Measurements from ENCODE around the gene SMARCD2.

Gene SMARCD2

GRCh38 chr17:63822537-63822936 lies 19.9 kb downstream of the SMARCD2 start:
- no peaks in the 10 kb centered on the region; the same call in 1 of the 2 replicates for H3K4me1 ChIP-seq
- no peak overlapping the region for H3K4me3 ChIP-seq (ENCODE audit: low read depth, low read length)
- H3K36me3 ChIP-seq = peaks cover 83% of the 10 kb centered on the region
- no peaks in the 10 kb centered on the region for H3K9me3 ChIP-seq
- no peak for TF ChIP-seq CTCF (IDR thresholded peaks at IDR 0.05; ENCODE audit: low read depth, low read length)
- no peak for DNase-seq
- no peaks in the 10 kb centered on the region for H3K27me3 ChIP-seq

GRCh38 chr17:63821804-63822203 lies 20.7 kb downstream of the SMARCD2 start:
- TF ChIP-seq CTCF (IDR thresholded peaks at IDR 0.05; ENCODE audit: low read depth, low read length) = no peak
- Histone ChIP-seq H3K36me3 (peaks cover 90% of the 10 kb centered on the region), H3K4me3 (ENCODE audit: low read depth, low read length) (no peak overlapping the region)

GRCh38 chr17:63820963-63821561 lies 21.4 kb downstream of the SMARCD2 start:
- H3K4me1 ChIP-seq = no peaks in the 10 kb centered on the region; the same call in 1 of the 2 replicates
- TF ChIP-seq CTCF (IDR thresholded peaks at IDR 0.05; ENCODE audit: low read depth, low read length) = no peak
- H3K27me3 ChIP-seq = no peaks in the 10 kb centered on the region
- no peak for DNase-seq
- peaks cover 98% of the 10 kb centered on the region for H3K36me3 ChIP-seq
- no peaks in the 10 kb centered on the region for H3K9me3 ChIP-seq
- H3K4me3 ChIP-seq (ENCODE audit: low read depth, low read length) = no peak overlapping the region

More at GRCh38 chr17:63821804-63822203, 20.7 kb downstream of the SMARCD2 start:
- Histone ChIP-seq H3K27me3 (no peaks in the 10 kb centered on the region), H3K4me1 (no peaks in the 10 kb centered on the region; the same call in 1 of the 2 replicates), H3K9me3 (no peaks in the 10 kb centered on the region)
- no peak for DNase-seq

- peaks cover 98% of the 10 kb centered on the region for H3K36me3 ChIP-seq
- TF ChIP-seq CTCF (IDR thresholded peaks at IDR 0.05; ENCODE audit: low read depth, low read length) = no peak
- DNase-seq = no peak
Observed at GRCh38 chr17:63819585-63820537, 22.6 kb downstream of the SMARCD2 start.

GRCh38 chr17:63819131-63819530 lies 23.4 kb downstream of the SMARCD2 start:
- peaks cover 96% of the 10 kb centered on the region for H3K36me3 ChIP-seq
- no peaks in the 10 kb centered on the region for H3K27me3 ChIP-seq
- H3K4me3 ChIP-seq (ENCODE audit: low read depth, low read length) = no peak overlapping the region
- no peak for DNase-seq
- no peaks in the 10 kb centered on the region for H3K9me3 ChIP-seq
- H3K4me1 ChIP-seq = no peaks in the 10 kb centered on the region
- no peak for TF ChIP-seq CTCF (IDR thresholded peaks at IDR 0.05; ENCODE audit: low read depth, low read length)

More at GRCh38 chr17:63819585-63820537, 22.6 kb downstream of the SMARCD2 start:
- no peaks in the 10 kb centered on the region for H3K27me3 ChIP-seq
- H3K4me1 ChIP-seq = no peaks in the 10 kb centered on the region
- no peak overlapping the region for H3K4me3 ChIP-seq (ENCODE audit: low read depth, low read length)
- H3K9me3 ChIP-seq = no peaks in the 10 kb centered on the region

Measured in BE2C (cell line).